Measurements from ENCODE around the gene ARHGAP24.

GRCh38 chr4:85639946-85640345 is 165.0 kb downstream of the ARHGAP24 start:
- TF ChIP-seq, protein P1, sequence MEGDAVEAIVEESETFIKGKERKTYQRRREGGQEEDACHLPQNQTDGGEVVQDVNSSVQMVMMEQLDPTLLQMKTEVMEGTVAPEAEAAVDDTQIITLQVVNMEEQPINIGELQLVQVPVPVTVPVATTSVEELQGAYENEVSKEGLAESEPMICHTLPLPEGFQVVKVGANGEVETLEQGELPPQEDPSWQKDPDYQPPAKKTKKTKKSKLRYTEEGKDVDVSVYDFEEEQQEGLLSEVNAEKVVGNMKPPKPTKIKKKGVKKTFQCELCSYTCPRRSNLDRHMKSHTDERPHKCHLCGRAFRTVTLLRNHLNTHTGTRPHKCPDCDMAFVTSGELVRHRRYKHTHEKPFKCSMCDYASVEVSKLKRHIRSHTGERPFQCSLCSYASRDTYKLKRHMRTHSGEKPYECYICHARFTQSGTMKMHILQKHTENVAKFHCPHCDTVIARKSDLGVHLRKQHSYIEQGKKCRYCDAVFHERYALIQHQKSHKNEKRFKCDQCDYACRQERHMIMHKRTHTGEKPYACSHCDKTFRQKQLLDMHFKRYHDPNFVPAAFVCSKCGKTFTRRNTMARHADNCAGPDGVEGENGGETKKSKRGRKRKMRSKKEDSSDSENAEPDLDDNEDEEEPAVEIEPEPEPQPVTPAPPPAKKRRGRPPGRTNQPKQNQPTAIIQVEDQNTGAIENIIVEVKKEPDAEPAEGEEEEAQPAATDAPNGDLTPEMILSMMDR (conservative IDR thresholded peaks at IDR 0.05), result no peak
- no peak for TF ChIP-seq ZFX (IDR thresholded peaks at IDR 0.05)
